Mesenchymal stem cell (in vitro differentiated cells and primary cell): ENCODE data around the gene NARF.
"Not testable (repeated sequence)": the region's sequence is repeated elsewhere in the genome, so short reads cannot be mapped to it uniquely, and the experiment has no call there.

Experiments used
- DNase-seq: peaks from one replicate; pipeline ENCODE4 v3.0.0-alpha.2; 2013
- H2AFZ ChIP-seq: one replicate; pipeline ENCODE4 v1.6.1; 2013; ENCODE audit warnings: low read depth, mild to moderate bottlenecking, control low read depth, inconsistent platforms, low read length, moderate library complexity
- H2AK5ac ChIP-seq: 2 replicates; pipeline ENCODE4 v1.6.1; 2013; ENCODE audit warnings: low read length, moderate library complexity, mild to moderate bottlenecking, inconsistent platforms; ENCODE audit not compliant: severe bottlenecking
- H2BK120ac ChIP-seq: one replicate; pipeline ENCODE4 v1.6.1; 2013; ENCODE audit warnings: low read depth, mild to moderate bottlenecking, inconsistent platforms, low read length, moderate library complexity
- H2BK12ac ChIP-seq, 2 experiments: one replicate each; pipeline ENCODE4 v1.6.1; 2013; ENCODE audit warnings: inconsistent platforms in 2 of 2, low read length in 2 of 2, mild to moderate bottlenecking in 2 of 2, moderate library complexity in 2 of 2, control low read depth in 1 of 2
- H2BK15ac ChIP-seq: one replicate; pipeline ENCODE4 v1.6.1; 2013; ENCODE audit warnings: mild to moderate bottlenecking, low read depth, inconsistent platforms; ENCODE audit not compliant: poor library complexity, severe bottlenecking
- H2BK5ac ChIP-seq: 2 replicates; pipeline ENCODE4 v1.6.1; 2013; ENCODE audit warnings: low read depth, mild to moderate bottlenecking, low read length, control low read depth, inconsistent platforms; ENCODE audit not compliant: poor library complexity, severe bottlenecking
- H3K14ac ChIP-seq, 2 experiments: one replicate each; pipeline ENCODE4 v1.6.1; 2013; ENCODE audit warnings: inconsistent platforms in 2 of 2, low read length in 2 of 2, control low read depth in 1 of 2, mild to moderate bottlenecking in 1 of 2, moderate library complexity in 1 of 2
- H3K18ac ChIP-seq, 2 experiments: one replicate each; pipeline ENCODE4 v1.6.1; 2013; ENCODE audit warnings: inconsistent platforms in 2 of 2, low read length in 2 of 2, control low read depth in 1 of 2, low read depth in 1 of 2, mild to moderate bottlenecking in 1 of 2
- H3K23ac ChIP-seq, 2 experiments: one replicate each; pipeline ENCODE4 v1.6.1; 2013; ENCODE audit warnings: inconsistent platforms in 2 of 2, low read length in 2 of 2, mild to moderate bottlenecking in 2 of 2, moderate library complexity in 2 of 2, control low read depth in 1 of 2
- H3K27ac ChIP-seq: 2 replicates; pipeline ENCODE4 v1.5.1; 2013; ENCODE audit warnings: mild to moderate bottlenecking, moderate library complexity, low read length, control low read depth, inconsistent platforms; ENCODE audit not compliant: poor library complexity, severe bottlenecking
- H3K27me3 ChIP-seq, 2 experiments: 2 replicates each; pipeline versions ENCODE4 v1.6.1 to v1.7.0; 2013; ENCODE audit warnings: low read length in 2 of 2, mild to moderate bottlenecking in 2 of 2, moderate library complexity in 2 of 2, control low read depth in 1 of 2, inconsistent platforms in 1 of 2; ENCODE audit not compliant: control insufficient read depth in 1 of 2, insufficient read depth in 1 of 2
- H3K36me3 ChIP-seq, 2 experiments: 2 replicates each; pipeline versions ENCODE4 v1.6.1 to v1.7.0; 2013; ENCODE audit warnings: low read length in 2 of 2, control low read depth in 1 of 2, inconsistent platforms in 1 of 2, low read depth in 1 of 2, mild to moderate bottlenecking in 1 of 2; ENCODE audit not compliant: insufficient read depth in 2 of 2, control insufficient read depth in 1 of 2
- H3K4ac ChIP-seq, 2 experiments: one replicate each; pipeline ENCODE4 v1.6.1; 2013; ENCODE audit warnings: inconsistent platforms in 2 of 2, low read length in 2 of 2, mild to moderate bottlenecking in 2 of 2, moderate library complexity in 2 of 2, control low read depth in 1 of 2, low read depth in 1 of 2
- H3K4me1 ChIP-seq: 2 replicates; pipeline ENCODE4 v1.6.1; 2013; ENCODE audit warnings: low read depth, low read length, control low read depth; ENCODE audit not compliant: control insufficient read depth, insufficient read depth
- H3K4me2 ChIP-seq: 2 replicates; pipeline ENCODE4 v1.6.1; 2013; ENCODE audit warnings: low read length, mild to moderate bottlenecking, inconsistent platforms; ENCODE audit not compliant: poor library complexity, severe bottlenecking
- H3K4me3 ChIP-seq, 2 experiments: 2 replicates each; pipeline versions ENCODE4 v1.5.1 to v1.7.0; 2013; ENCODE audit warnings: low read length in 2 of 2, mild to moderate bottlenecking in 2 of 2, control low read depth in 1 of 2, low read depth in 1 of 2; ENCODE audit not compliant: insufficient read depth in 1 of 2
- H3K79me1 ChIP-seq: replicated peaks from 2 replicates; pipeline ENCODE4 v1.6.1; 2013; ENCODE audit warnings: mild to moderate bottlenecking, control low read depth, low read length, inconsistent platforms; ENCODE audit not compliant: poor library complexity, severe bottlenecking
- H3K9ac ChIP-seq: 2 replicates; pipeline ENCODE4 v1.7.0; 2013; ENCODE audit warnings: mild to moderate bottlenecking, low read length, moderate library complexity
- H3K9me3 ChIP-seq: 2 replicates; pipeline ENCODE4 v1.7.0; 2013; ENCODE audit warnings: mild to moderate bottlenecking, low read length; ENCODE audit not compliant: control insufficient read depth
- H4K8ac ChIP-seq: one replicate; pipeline ENCODE4 v1.6.1; 2013; ENCODE audit warnings: inconsistent platforms, mild to moderate bottlenecking, low read length, moderate library complexity
- H4K91ac ChIP-seq: one replicate; pipeline ENCODE4 v1.6.1; 2013; ENCODE audit warnings: mild to moderate bottlenecking, low read length, inconsistent platforms
- WGBS: methylation state at CpG from one replicate; pipeline ENCODE4 v1.1.7; 2013; ENCODE audit warnings: mixed read lengths; 5-methylcytosine and 5-hydroxymethylcytosine counted together

Gene NARF

DNA sequence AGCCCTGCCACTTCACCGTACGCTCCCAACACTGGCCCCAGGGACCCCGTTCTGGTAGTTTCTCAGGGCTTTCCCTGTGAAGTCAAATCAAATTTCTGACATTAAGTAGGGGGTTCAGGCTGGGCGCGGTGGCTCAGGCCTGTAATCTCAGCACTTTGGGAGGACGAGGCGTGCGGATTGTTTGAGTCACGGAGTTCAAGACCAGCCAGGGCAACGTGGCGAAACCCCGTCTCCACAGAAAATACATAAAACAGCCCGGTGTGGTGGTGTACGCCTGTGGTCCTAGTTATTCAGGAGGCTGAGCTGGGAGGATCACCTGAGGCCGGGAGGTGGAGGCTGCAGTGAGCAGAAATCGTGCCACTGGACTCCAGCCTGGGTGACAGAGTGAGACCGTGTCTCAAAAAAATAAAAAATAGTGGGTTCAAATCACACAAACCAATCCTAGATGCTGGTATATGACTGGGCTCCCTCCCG is 8.6 kb upstream of the NARF start:
- Histone ChIP-seq H2AK5ac (no peak overlapping the region), H3K4me2 (peak overlapping the region; percentile 58), H4K8ac (peak overlapping the region; percentile 87), H3K9me3 (no peaks in the 10 kb centered on the region), H3K14ac (no peak overlapping the region), H2BK15ac (no peak overlapping the region), H3K27me3 (no peaks in the 10 kb centered on the region), H3K9ac (peak overlapping the region; percentile 94), H2BK5ac (no peak overlapping the region), H4K91ac (no peak overlapping the region), H3K23ac (peak overlapping the region in 1 of 2 experiments; percentile 66), H3K4me3 (peak overlapping the region; percentile 94), H2BK120ac (peak overlapping the region; percentile 77), H3K79me1 (peaks cover 34% of the 10 kb centered on the region), H3K27ac (no peak overlapping the region), H2AFZ (peak overlapping the region; percentile 93), H2BK12ac (peak overlapping the region in 1 of 2 experiments; percentile 37), H3K4ac (peak overlapping the region; percentile 73 to 77), H3K4me1 (peaks cover 26% of the 10 kb centered on the region), H3K18ac (peak overlapping the region; percentile 92 to 97), H3K36me3 (peaks cover 12 to 27% of the 10 kb centered on the region in 2 experiments)
- DNase-seq: no peak
- WGBS: 78% methylated on average over 18 of the region's 18 CpGs

GRCh38 chr17:82450357-82451106 is 8.0 kb upstream of the NARF start, which contains the start of gene CYBC1:
Gene CYBC1 (minus strand): TSS chr17:82450752. CDS start chr17:82449254, 1,498 bp downstream.
- peak within 1 kb of the TSS; percentile 82 for H3K27ac ChIP-seq
- peak within 1 kb of the TSS; percentile 92 to 97 for H3K18ac ChIP-seq
- peak within 1 kb of the TSS; percentile 83 for H2BK5ac ChIP-seq
- 2% methylated on average over 86 of the region's 91 CpGs for WGBS
- DNase-seq: peak; percentile 93
- H3K9ac ChIP-seq: peak within 1 kb of the TSS; percentile 94
- peaks cover 20% of the 10 kb centered on the region for H3K4me1 ChIP-seq
- H3K14ac ChIP-seq: peak within 1 kb of the TSS in 1 of 2 experiments; percentile 99
- H3K36me3 ChIP-seq: peaks cover 12 to 21% of the 10 kb centered on the region in 2 experiments
- H2AFZ ChIP-seq: peak within 1 kb of the TSS; percentile 93
- peak within 1 kb of the TSS; percentile 58 for H3K4me2 ChIP-seq
- H2BK15ac ChIP-seq: peak within 1 kb of the TSS; percentile 73
- peak within 1 kb of the TSS; percentile 87 for H4K8ac ChIP-seq
- H2BK12ac ChIP-seq: peak within 1 kb of the TSS; percentile 28 to 95
- peak within 1 kb of the TSS in 1 of 2 experiments; percentile 96 for H3K23ac ChIP-seq
- no peaks in the 10 kb centered on the region for H3K27me3 ChIP-seq
- H3K4ac ChIP-seq: peak within 1 kb of the TSS; percentile 73 to 77
- H3K9me3 ChIP-seq: no peaks in the 10 kb centered on the region
- peak within 1 kb of the TSS; percentile 66 for H2AK5ac ChIP-seq
- peak within 1 kb of the TSS; percentile 77 for H2BK120ac ChIP-seq
- H3K4me3 ChIP-seq: peak within 1 kb of the TSS; percentile 94
- peak within 1 kb of the TSS; percentile 93 for H4K91ac ChIP-seq
- H3K79me1 ChIP-seq: peaks cover 29% of the 10 kb centered on the region

- Histone ChIP-seq H2BK5ac (no peak overlapping the region), H3K27ac (no peak overlapping the region), H3K36me3 (peaks cover 6 to 10% of the 10 kb centered on the region in 2 experiments), H3K23ac (no peak overlapping the region), H3K27me3 (no peaks in the 10 kb centered on the region), H3K14ac (no peak overlapping the region), H3K4me2 (no peak overlapping the region), H3K79me1 (peaks cover 18% of the 10 kb centered on the region), H2AK5ac (no peak overlapping the region), H2AFZ (no peak overlapping the region), H3K4me3 (no peak overlapping the region), H2BK120ac (no peak overlapping the region), H3K4ac (no peak overlapping the region), H3K18ac (no peak overlapping the region), H4K91ac (no peak overlapping the region), H3K9me3 (no peaks in the 10 kb centered on the region), H4K8ac (no peak overlapping the region), H3K9ac (no peak overlapping the region), H2BK15ac (no peak overlapping the region), H2BK12ac (no peak overlapping the region), H3K4me1 (peaks cover 13% of the 10 kb centered on the region)
- WGBS: 97% methylated on average over 3 of the region's 3 CpGs
- no peak for DNase-seq
Observed at GRCh38 chr17:82452162-82452561, 6.4 kb upstream of the NARF start.

DNA sequence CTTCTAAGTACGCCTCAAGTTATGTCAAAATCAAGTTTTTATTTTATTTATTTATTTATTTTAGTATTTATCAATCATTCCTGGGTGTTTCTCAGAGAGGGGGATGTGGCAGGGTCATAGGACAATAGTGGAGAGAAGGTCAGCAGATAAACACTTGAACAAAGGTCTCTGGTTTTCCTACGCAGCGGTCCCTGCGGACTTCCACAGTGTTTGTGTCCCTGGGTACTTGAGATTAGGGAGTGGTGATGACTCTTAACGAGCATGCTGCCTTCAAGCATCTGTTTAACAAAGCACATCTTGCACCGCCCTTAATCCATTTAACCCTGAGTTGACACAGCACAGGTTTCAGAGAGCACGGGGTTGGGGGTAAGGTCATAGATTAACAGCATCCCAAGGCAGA is 5.4 kb upstream of the NARF start:
- H3K27me3 ChIP-seq, H2AFZ ChIP-seq, H2AK5ac ChIP-seq, H2BK12ac ChIP-seq, H3K4ac ChIP-seq, H2BK120ac ChIP-seq, H3K9me3 ChIP-seq, H3K36me3 ChIP-seq, H3K18ac ChIP-seq, H3K9ac ChIP-seq, H3K14ac ChIP-seq, H3K4me3 ChIP-seq, H2BK15ac ChIP-seq, H3K27ac ChIP-seq, H4K91ac ChIP-seq, H4K8ac ChIP-seq, H2BK5ac ChIP-seq, H3K23ac ChIP-seq, H3K4me2 ChIP-seq, DNase-seq: not testable (repeated sequence)
- H3K4me1 ChIP-seq: peaks cover 15% of the 10 kb centered on the region
- peaks cover 14% of the 10 kb centered on the region for H3K79me1 ChIP-seq
- WGBS: 64% methylated on average over 5 of the region's 7 CpGs
